ENCODE data around the gene RNPC3.
A peak's percentile ranks its signal among the peaks of the same experiment; 100 is the strongest.

RNPC3 gene, protein sequence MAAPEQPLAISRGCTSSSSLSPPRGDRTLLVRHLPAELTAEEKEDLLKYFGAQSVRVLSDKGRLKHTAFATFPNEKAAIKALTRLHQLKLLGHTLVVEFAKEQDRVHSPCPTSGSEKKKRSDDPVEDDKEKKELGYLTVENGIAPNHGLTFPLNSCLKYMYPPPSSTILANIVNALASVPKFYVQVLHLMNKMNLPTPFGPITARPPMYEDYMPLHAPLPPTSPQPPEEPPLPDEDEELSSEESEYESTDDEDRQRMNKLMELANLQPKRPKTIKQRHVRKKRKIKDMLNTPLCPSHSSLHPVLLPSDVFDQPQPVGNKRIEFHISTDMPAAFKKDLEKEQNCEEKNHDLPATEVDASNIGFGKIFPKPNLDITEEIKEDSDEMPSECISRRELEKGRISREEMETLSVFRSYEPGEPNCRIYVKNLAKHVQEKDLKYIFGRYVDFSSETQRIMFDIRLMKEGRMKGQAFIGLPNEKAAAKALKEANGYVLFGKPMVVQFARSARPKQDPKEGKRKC

DNA sequence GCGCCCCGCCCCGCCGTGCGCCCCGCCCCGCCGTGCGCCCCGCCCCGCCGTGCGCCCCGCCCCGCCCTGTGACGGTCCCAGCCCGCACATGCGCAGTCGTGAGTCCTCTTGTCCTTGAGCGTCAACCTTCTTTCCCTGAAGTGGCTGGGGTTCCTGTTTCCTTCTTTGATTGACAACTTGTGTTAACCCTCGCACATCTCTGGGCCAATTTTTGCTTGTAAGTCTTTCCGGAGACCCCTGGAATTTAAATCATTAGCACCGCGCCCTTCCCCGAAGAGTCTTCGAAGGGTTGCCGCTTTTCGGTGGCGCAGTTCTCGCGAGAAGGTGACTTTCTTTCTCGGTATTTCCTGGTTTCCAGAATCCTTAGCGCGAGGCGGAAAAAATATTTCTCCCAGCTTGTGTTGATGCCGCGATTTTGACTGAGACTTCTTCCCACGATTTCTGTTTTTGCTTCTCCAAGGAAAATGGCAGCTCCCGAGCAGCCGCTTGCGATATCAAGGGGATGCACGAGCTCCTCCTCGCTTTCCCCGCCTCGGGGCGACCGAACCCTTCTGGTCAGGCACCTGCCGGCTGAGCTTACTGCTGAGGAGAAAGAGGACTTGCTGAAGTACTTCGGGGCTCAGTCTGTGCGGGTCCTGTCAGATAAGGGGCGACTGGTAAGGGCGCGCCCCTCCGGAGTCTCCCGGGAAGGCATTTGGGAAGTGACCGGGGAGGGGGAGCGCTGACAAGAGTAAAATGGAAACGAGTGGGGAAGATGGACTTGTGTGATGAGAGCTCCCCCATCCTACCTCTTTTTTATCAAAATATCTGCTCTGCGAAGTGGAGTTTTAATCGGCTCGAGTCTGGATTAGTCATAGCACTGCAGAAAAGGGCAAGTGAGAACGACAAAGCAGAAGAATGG lies at the start of gene RNPC3:
Gene RNPC3 (plus strand): TSS at position 93 of the 901 bp plus-strand sequence. CDS start 372 bp downstream, at position 465.
- DNase-seq (ENCODE audit: low read depth in 2 of 2): peak; percentile 84 to 85

DNA sequence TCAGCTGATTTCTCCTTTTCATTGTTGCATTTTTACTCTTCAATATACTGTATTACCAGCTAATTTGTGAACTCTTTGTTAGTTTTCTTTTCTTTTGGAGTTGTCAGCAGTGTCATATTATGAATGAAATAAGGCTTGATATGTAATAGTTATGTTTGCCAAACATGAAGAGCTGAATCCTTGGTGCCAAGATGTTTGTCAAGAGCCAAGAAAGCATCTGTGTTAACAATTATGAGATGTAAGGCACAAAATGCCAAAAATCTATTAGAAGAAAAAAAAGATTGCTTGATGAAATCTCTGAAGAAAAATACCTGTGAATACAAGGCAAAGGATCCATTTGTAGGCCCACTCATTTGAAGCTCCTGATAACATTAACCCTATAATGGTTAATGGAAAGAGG lies 48.4 kb upstream of the RNPC3 start:
- no peak for DNase-seq (ENCODE audit: low read depth in 2 of 2)

DNA sequence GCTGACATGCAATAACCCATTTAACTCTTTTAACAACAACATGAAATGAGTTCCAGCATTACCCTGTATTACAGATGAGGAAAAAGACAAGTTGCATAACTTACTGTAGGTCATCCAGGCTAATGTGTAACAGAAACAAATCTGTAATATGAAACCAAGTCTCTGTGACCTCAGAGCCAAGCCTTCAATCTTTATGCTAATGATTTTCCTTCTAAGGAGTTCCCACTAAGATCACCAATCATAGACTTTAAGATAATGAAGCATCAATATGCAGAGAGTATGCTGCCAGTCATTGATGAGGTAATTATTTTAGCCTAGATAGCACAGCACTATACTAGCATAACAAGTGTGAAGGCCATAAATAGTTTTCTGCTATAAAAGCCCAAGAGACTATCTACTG lies 35.6 kb upstream of the RNPC3 start:
- no peak for DNase-seq (ENCODE audit: low read depth in 2 of 2)

DNA sequence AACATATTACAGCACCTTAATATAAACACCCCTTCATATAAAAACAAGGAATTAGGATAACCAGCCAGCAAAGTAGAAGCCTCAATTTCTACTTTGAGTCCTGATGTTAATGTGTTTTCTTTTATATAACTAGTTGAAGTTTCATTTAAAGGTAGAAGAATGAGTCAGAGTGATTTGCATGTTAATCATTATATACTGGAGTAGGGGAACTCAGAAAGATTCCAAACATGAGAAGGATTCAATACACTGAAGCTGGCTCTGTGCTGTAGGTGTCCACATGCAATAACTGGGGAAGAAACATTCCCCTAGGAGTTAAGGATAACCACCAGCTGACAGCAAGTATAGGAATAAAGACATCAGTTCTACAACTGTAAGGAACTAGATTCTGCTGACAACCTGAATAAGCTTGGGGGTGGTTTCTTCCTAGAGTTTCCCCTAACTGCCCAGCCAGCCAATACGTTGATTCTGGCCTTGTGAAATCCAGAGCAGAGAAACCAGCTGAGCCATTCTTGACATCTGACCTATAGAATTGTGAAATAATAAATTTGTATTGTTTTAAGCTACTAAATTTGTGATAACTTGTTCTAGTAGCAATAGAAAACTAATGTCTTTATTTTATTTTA lies 33.4 kb upstream of the RNPC3 start:
- DNase-seq (ENCODE audit: low read depth in 2 of 2): no peak

DNA sequence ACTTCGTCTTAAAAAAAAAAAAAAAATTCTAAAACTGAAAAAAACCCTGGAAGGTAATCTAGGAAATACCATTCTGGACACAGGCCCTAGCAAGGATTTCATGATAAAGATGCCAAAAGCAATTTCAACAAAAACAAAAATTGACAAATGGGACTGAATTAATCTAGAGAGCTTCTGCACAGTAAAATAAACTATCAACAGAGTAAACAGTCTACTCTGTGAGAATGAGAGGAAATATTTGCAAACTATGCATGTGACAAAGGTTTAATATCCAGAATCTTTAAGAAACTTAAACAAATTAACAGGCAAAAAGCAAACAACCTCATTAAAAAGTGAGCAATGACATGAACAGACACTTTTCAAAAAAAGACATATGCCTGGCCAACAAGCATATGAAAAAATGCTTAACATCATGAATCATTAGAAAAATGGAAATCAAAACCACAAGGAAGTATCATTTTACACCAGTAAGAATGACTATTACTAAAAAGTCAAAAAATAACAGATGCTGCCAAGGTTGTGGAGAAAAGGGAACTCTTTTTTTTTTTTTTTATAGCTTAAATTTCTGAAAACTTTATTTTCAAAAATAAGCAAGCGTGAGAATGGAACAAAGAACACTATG lies 29.4 kb upstream of the RNPC3 start:
- peak in 1 of 2 experiments; percentile 31 for DNase-seq (ENCODE audit: low read depth in 2 of 2)

DNA sequence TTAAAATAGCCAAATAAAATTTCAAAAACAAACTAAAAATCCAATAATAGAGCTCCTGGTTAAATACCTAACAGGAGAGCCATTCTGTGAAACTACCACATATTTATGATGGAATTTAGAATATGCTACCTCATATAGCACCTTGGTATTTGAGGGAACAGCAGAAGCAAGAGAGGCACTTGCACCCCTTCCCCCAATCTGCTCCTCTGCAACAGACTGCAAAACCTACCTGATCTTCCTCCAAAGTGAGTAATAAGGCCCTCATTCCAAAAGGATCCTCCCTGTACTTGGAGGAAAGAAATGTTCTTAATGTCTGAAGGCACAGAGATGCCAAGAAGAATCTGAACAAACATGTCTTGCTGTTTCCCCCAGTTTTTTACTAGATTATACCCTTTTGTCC lies 28.1 kb upstream of the RNPC3 start:
- no peak for DNase-seq (ENCODE audit: low read depth in 2 of 2)

DNA sequence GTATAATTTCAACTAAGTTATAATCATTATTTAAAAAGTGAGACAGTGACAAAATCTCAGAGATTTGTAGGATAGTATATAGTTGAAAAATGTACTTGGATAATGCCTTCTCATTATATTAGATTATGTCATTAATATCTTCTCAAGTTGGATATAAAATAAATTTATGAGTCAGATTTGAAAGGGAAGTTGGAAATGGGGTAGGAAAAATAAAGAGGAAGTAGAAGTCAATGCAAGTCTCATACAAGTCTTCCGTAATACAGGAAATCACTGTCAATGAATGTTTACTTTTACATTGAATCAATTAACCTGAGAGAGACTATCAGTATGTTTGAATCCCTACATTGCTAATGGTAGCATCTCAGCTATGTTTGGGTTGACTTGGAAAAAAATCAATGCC lies 16.2 kb upstream of the RNPC3 start:
- no peak for DNase-seq (ENCODE audit: low read depth in 2 of 2)

DNA sequence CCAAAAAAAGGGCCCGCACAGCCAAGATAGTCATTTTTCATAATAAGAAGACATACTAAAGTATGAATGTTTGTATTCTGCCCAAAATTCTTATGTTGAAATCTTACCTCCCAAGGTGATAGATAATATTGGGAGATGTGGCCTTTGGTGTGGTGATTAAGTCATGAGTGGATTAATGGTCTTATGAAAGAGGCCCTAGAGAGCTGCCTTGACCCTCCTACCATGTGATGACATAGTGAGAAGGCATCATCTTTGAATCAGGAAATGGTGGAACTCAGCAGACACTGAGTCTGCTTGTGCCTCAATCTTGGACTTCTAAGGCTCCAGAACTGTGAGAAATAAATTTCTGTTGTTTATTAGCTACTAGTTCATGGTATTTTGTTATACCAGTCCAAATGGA lies 11.8 kb upstream of the RNPC3 start:
- no peak for DNase-seq (ENCODE audit: low read depth in 2 of 2)

DNA sequence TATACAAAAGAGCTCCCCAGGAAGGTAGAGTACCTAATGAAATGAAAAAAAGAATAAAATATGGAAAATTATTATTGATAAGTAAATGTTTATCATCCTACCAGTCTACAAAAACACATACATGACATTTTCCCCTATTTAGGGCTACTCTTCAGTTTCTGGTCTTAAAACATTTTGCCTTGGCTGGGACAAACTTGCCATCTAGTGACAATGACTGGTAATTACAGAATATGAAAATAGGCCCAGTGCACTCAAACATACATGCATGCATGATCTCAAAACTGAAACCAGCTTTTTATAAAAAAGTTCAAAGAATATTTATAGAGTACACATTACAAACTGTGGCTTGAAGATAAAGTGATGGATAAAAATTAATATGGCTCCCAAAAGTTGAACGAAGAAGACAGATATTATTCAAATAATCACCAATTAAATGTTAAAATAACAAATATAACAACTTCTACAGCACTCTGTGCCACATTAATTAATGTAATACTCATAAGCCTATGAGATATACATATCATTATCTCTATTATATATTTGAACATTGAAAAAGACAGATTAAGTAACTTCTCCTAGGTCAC lies 10.5 kb upstream of the RNPC3 start:
- DNase-seq (ENCODE audit: low read depth in 2 of 2): peak in 1 of 2 experiments; percentile 33

DNA sequence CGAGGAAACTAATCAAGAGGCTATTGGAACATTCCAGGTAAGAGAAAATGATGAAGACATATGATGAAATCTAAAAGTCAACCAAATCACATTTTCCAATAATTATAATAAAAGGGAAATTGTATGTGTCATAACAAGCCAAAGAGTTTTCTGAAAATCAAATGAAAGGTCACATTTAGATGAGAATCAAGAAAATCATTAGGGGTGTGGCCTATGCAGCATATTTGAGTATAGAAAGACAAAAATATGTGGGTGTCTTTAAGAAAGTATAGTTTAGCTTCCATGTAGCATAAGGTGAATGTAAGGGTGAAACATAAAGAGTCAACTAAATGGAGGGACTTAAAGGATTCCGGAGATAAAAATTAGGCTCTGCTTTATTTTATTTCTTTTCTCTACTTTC lies 9.2 kb upstream of the RNPC3 start:
- DNase-seq (ENCODE audit: low read depth in 2 of 2): no peak

DNA sequence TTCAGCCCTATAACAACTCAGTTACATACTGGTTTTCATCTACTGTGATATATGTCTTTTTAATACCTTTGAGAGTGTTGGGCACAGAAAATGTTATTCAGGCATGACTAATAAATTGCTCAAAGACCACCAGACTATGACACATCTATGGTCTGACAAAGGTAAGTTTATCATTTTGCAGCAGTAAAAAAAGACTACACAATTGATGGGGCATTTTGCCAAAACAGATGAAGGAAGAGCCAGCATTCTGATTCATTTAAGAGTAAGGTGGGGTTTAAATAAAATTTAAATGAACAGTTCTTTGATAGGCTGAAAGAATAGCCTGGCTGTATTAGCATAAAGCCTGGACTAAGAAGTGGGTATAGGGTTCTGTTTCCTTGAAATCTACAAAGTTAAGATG lies 8.8 kb upstream of the RNPC3 start:
- DNase-seq (ENCODE audit: low read depth in 2 of 2): peak in 1 of 2 experiments; percentile 20

DNA sequence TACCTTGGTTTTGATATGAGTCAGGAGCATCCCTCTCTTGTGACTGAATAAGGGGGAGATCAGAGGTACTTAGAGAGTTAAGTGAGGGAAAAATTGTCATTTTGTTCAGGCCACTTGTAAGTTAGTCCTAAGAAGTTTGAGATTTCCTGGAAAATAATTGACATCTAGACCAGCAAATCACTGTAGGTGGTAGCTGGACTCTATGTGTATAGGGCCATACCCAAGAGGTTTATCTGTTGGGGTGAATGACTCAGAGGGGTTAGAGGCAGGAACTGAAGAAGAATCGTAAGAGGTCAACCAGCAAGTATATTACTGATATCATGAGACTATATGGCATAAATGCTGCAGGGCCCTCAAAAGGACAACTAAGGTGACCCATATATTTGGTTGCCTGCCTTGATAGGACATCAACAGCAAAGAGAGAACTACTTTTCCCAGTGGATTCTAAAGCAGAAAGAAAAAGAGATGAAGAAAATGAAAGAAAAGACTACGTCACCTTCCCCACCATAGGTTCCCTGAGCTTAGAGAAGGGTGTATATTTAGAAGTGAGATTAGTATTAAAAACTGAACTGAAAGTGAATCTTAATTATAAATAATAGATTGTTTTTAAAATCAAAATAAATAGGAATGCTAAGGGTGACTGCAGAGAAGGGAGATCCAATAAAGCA lies 8.0 kb upstream of the RNPC3 start:
- DNase-seq (ENCODE audit: low read depth in 2 of 2): no peak

DNA sequence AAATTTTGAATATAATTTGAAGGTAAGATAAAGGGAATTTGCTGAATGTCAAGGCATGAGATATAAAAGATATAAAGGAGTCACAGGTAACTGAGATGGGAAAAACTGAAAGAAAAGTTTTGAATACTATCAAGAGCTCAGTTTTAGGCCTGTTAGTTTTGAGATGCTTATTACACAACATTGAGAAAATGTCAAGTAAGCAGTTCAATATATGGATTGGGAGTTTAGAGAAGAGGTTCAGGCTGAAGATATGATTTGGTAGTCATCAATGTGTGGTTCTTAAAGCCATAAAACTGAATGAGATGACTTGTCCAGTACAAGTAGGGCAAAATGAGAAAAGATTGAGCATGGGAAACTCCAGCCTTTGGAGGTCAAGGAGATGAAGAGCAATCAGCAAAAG lies 4.7 kb upstream of the RNPC3 start:
- no peak for DNase-seq (ENCODE audit: low read depth in 2 of 2)

DNA sequence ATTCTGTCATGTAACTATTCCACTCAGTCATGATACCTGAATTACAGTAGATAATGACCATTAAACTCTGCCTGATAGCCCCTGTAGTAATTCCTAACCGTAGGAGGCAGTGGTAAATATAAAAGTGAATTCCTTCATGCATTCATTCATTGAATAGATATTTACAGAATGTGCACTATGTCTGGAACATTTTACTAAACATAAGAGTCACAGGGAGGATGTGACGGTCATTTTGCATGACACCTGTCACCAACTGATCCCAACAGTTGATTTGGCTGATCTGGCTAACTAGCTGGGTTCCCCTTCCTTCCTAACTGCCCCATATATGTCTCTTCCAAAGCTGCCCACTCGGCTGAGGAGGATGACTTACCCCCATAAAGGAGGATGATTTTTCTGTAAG lies 2.2 kb upstream of the RNPC3 start:
- no peak for DNase-seq (ENCODE audit: low read depth in 2 of 2)

DNA sequence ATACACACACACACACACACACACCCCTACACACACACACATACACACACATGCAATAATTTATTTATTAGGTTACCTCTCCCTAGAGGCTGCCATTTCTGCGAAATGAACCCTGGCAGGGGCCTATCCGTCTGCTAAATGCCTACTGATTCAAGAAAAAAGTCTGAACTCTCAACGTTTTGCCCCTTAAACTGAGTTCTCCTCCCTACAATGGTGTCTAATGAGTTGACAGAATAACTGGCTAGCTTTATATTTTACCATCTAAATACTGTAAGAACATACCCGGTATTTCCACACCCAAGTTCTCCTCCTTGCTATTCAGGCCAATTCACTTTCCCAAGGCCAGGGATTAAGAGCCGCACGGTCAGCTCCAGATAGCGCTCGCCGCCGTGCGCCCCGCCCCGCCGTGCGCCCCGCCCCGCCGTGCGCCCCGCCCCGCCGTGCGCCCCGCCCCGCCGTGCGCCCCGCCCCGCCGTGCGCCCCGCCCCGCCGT lies 339 bp upstream of the RNPC3 start:
- peak; percentile 8 to 17 for DNase-seq (ENCODE audit: low read depth in 2 of 2)

DNA sequence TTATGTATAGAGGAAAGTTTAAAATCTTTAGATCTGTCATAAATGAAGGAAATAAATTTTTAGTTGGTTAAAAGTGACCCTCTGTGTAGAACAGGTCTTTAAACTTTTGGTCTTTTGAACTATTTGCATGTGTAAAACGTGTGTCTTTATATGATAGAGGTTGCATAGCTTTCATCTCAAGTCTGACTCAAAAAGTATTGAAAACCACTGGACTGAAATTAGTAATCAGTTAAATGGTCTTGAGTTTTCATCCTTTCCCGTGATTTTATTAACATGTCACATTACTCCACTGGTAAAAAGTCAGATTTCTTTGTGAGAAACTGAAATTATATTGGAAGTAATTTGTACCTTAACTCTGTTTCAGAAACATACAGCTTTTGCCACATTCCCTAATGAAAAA lies 1.8 kb downstream of the RNPC3 start:
- DNase-seq (ENCODE audit: low read depth in 2 of 2): no peak

DNA sequence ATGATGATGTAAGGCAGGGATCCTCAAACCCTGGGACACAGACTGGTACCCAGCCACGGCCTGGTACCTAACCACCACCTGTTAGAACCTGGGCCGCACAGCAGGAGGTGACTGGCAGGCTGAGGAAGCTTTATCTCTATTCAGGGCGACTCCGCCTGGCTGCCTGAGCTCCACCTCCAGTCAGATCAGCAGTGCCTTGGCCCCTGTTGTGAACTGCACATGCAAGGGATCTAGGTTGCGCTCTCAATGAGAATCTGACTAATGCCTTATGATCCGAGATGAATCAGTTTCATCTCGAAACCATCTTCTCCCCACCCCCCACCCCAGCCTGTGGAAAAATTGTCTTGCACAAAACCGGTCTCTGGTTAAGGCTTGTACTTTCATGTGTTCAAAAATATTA lies 4.2 kb downstream of the RNPC3 start:
- DNase-seq (ENCODE audit: low read depth in 2 of 2): no peak

DNA sequence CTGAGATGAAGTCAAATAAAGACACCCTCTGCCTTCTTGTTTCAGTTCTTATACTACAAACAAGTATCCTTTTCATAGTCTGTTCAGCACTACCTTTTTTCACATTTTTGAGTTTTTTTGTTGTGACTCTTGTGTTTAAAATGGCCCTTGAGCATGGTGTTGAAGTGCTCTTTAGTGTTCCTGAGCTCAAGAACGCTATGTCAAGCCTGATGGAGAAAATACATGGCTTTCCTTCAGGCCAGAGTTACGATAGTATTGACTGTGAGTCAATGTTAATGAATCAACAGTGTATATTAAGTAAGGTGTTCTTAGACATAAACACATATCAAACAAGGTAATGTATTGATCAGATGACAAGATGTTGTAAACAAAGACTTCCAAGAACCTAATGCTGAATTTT lies 12.7 kb downstream of the RNPC3 start:
- DNase-seq (ENCODE audit: low read depth in 2 of 2): no peak

DNA sequence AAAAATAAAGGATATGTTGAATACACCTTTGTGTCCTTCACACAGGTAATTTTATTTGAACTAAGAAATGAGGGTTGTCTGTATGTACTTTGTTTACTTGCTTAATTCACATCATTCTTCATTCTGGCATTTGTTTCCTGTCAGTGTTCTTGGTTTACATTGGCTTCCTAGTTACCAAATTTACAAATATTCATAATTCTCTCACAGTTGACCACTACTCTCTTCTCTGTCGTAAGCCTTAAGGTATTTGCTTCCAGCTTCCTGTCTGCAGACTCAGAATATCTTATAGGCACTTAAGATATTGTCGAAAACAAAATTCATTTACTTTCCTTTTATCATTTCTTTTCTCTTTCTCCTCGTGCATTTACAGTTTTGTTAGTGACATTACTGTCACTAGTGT lies 15.9 kb downstream of the RNPC3 start:
- no peak for DNase-seq (ENCODE audit: low read depth in 2 of 2)

DNA sequence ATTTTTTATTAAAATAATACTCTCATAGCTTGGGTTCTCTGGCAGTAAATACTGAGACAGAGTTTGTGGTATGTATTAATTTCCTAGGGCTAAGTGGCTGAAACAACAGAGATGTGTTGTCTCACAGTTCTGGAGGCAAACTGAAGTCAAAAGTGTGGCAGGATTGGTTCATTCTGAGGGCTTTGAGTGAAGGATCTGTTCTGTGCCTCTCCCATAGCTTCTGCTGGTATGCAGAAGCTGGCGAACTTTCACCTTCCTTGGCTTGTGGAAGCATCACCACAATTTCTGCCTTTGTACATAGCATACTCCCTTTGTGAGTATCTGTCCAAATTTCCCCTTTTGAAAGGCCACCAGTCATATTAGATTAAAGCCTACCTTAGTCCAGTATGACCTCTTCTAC lies 21.0 kb downstream of the RNPC3 start:
- DNase-seq (ENCODE audit: low read depth in 2 of 2): no peak

DNA sequence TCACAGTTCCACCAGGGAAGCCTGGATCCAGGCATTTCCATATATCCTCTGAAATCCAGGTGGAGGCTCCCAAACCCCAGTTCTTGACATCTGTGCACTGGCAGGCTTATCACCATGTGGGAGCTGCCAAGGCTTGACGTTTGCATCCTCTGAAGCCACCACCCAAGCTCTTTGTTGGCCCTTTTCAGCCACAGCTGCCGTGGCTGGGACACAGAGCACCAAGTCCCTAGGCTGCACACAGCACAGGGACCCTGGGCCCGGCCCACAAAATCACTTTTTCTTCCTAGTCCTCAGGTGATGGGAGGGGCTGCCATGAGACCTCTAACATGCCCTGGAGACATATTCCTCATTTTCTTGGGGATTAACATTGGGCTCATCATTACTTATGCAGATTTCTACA lies 22.3 kb downstream of the RNPC3 start:
- DNase-seq (ENCODE audit: low read depth in 2 of 2): no peak

All from fibroblast of skin of left quadriceps (primary cell).